Astrocyte (in vitro differentiated cells and primary cell): ENCODE measurements around the gene CPE. TPM values are rescaled to one million over a fixed set of nuclear protein-coding genes. Genes with fewer than 3 reads are reported as not detected.
A peak's percentile ranks its signal among the peaks of the same experiment; 100 is the strongest.

ENCODE experiments used
- DNase-seq: peaks from one replicate; pipeline ENCODE4 v3.0.0-alpha.2; 2010; ENCODE audit warnings: low read depth
- FAIRE-seq: peaks from 2 replicates; lab custom pipeline; 2011; peaks lifted over from hg19 to GRCh38; lab: Jason Lieb, UNC
- H2AFZ ChIP-seq: 2 replicates; pipeline ENCODE4 v1.6.0; 2012; ENCODE audit warnings: low read depth, low read length, inconsistent platforms
- H3K27ac ChIP-seq: 2 replicates; pipeline ENCODE4 v1.5.1; 2011; ENCODE audit warnings: low read depth, low read length, inconsistent platforms
- H3K27me3 ChIP-seq: 2 replicates; pipeline ENCODE4 v1.6.0; 2011; ENCODE audit warnings: low read length, inconsistent platforms; ENCODE audit not compliant: insufficient read depth
- H3K36me3 ChIP-seq: 2 replicates; pipeline ENCODE4 v1.5.1; 2011; ENCODE audit warnings: low read length, inconsistent platforms; ENCODE audit not compliant: insufficient read depth
- H3K4me1 ChIP-seq: 2 replicates; pipeline ENCODE4 v1.5.1; 2011; ENCODE audit warnings: low read length, inconsistent platforms; ENCODE audit not compliant: insufficient read depth
- H3K4me2 ChIP-seq: 2 replicates; pipeline ENCODE4 v1.6.0; 2012; ENCODE audit warnings: low read length, inconsistent platforms
- H3K4me3 ChIP-seq: 2 replicates; pipeline ENCODE4 v1.5.1; 2011; ENCODE audit warnings: low read depth, mild to moderate bottlenecking, low read length, inconsistent platforms; ENCODE audit not compliant: insufficient read depth
- H3K79me2 ChIP-seq: 2 replicates; pipeline ENCODE4 v1.6.0; 2012; ENCODE audit warnings: mild to moderate bottlenecking, low read length, inconsistent platforms; ENCODE audit not compliant: insufficient read depth
- H3K9ac ChIP-seq: 2 replicates; pipeline ENCODE4 v1.6.0; 2012; ENCODE audit warnings: mild to moderate bottlenecking, low read length, inconsistent platforms
- H3K9me3 ChIP-seq: 2 replicates; pipeline ENCODE4 v1.5.1; 2012; ENCODE audit warnings: low read depth, mild to moderate bottlenecking, low read length, inconsistent platforms; ENCODE audit not compliant: insufficient read depth
- H4K20me1 ChIP-seq: 2 replicates; pipeline ENCODE4 v1.6.0; 2012; ENCODE audit warnings: low read length, inconsistent platforms; ENCODE audit not compliant: insufficient read depth
- H3K27ac Mint-ChIP-seq: one replicate; pipeline ENCODE4 v1.8.0; 2021; ENCODE audit warnings: mild to moderate bottlenecking, mixed read lengths; ENCODE audit not compliant: unreplicated experiment
- H3K27me3 Mint-ChIP-seq: one replicate; pipeline ENCODE4 v1.8.0; 2021; ENCODE audit warnings: low read depth, mixed read lengths; ENCODE audit not compliant: unreplicated experiment
- H3K36me3 Mint-ChIP-seq: one replicate; pipeline ENCODE4 v1.8.0; 2021; ENCODE audit warnings: low read depth, mixed read lengths; ENCODE audit not compliant: unreplicated experiment
- H3K4me1 Mint-ChIP-seq: one replicate; pipeline ENCODE4 v1.8.0; 2021; ENCODE audit warnings: low read depth, mixed read lengths; ENCODE audit not compliant: unreplicated experiment
- H3K4me3 Mint-ChIP-seq: one replicate; pipeline ENCODE4 v1.8.0; 2021; ENCODE audit warnings: mild to moderate bottlenecking, moderate library complexity, mixed read lengths; ENCODE audit not compliant: unreplicated experiment
- H3K9me3 Mint-ChIP-seq: one replicate; pipeline ENCODE4 v1.8.0; 2021; ENCODE audit warnings: mild to moderate bottlenecking, mixed read lengths; ENCODE audit not compliant: unreplicated experiment
- CTCF ChIP-seq: IDR thresholded peaks from 2 replicates; pipeline ENCODE4 v1.5.1; 2011; ENCODE audit warnings: low read depth, mild to moderate bottlenecking, inconsistent platforms, low read length, moderate library complexity; ENCODE audit not compliant: insufficient read depth
- EZH2 ChIP-seq: IDR thresholded peaks from 2 replicates; pipeline ENCODE4 v1.6.1; 2012; ENCODE audit warnings: mild to moderate bottlenecking, low read length, inconsistent platforms; ENCODE audit not compliant: insufficient read depth
- total RNA-seq: library from RNA; stranded (reverse); gene quantifications from 2 replicates; pipeline ENCODE4 v1.2.1, GENCODE V29; 2021

CPE gene
- total RNA-seq, 1 donor from 2014 or later: 380 TPM

DNA sequence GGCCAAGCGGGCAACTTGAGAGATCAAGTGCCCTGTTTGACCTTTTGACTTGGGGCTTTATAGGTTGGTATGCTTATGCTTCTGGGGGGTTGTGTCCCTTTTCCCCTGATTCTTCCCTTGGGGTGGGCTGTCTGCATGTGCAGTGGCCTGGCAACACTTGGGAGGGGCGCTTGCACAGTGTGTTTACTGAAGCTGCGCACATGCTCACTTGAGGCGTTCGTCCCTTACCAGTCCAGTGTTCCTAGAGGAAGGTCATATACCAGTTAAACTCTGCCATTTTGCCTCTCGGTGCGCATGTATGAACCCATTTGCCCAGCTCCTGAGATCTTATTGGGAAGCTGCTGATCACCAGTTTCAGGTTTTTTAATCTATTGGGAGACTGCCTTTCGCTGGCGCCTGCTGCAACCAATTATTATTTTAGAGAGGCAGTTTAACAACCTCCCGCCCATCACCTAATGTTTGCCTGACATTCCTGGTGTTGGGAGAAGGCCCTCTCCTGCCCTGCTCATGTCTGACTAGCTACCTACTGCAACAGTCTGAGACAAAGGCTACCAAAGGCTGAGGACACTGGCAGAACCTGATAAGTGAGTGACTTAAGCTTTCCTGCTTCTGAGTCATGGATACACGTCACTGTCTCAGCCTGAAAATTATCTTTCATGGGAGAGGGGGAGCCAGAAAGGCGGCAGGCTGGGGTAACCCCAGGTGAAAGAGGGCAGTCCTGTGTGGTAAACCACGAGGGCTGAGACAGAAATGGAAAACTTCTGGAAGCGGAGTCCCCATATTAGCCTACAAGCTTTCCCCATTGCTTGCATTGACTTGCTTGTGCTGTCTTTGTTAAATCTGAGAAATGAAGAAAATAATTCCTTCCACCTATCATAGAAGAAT lies 97.6 kb downstream of the CPE start:
- no peaks in the 10 kb centered on the region for H3K36me3 ChIP-seq
- no peak overlapping the region for H2AFZ ChIP-seq
- no peaks in the 10 kb centered on the region for H4K20me1 ChIP-seq
- peak overlapping the region; percentile 11 for H3K27ac ChIP-seq
- H3K9ac ChIP-seq: no peak overlapping the region
- H3K4me3 ChIP-seq: no peak overlapping the region
- FAIRE-seq (no peak), DNase-seq (peak; percentile 79)
- H3K36me3 Mint-ChIP-seq: peaks cover 31% of the 10 kb centered on the region
- H3K27me3 Mint-ChIP-seq: no peaks in the 10 kb centered on the region
- no peaks in the 10 kb centered on the region for H3K79me2 ChIP-seq
- no peaks in the 10 kb centered on the region for H3K27me3 ChIP-seq
- peak overlapping the region; percentile 75 for H3K27ac Mint-ChIP-seq
- peaks cover 24% of the 10 kb centered on the region for H3K9me3 Mint-ChIP-seq
- H3K4me2 ChIP-seq: peak overlapping the region; percentile 35
- H3K4me1 ChIP-seq: peaks cover 10% of the 10 kb centered on the region
- no peak for TF ChIP-seq EZH2
- no peak for TF ChIP-seq CTCF
- H3K9me3 ChIP-seq: peaks cover 3% of the 10 kb centered on the region
- peaks cover 29% of the 10 kb centered on the region for H3K4me1 Mint-ChIP-seq
- no peak overlapping the region for H3K4me3 Mint-ChIP-seq

DNA sequence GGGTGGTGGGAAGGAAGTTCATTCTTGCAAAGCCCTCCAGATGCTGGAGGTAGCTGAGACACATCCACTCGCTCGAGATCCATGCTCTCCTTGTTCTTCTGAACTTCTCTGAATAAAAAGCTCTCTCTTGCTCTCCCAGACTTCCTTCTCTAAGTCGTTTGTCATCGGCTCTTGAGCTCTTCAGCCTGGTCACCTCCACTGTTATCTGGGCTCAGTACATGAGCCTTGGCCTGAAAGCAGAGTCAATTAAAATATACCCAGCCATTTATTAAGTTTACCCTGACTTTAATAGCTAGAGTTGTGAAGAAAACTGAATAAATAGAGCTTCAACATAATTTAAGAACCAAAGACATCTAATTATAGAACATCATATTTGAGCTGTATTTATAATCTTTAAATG lies 99.0 kb downstream of the CPE start:
- Histone ChIP-seq H3K4me2 (no peak overlapping the region), H3K4me1 (peaks cover 17% of the 10 kb centered on the region), H3K36me3 (no peaks in the 10 kb centered on the region), H3K79me2 (no peaks in the 10 kb centered on the region), H4K20me1 (no peaks in the 10 kb centered on the region), H3K27ac (no peak overlapping the region), H2AFZ (no peak overlapping the region), H3K9me3 (no peaks in the 10 kb centered on the region), H3K4me3 (no peak overlapping the region), H3K27me3 (no peaks in the 10 kb centered on the region), H3K9ac (no peak overlapping the region)
- Mint-ChIP-seq H3K9me3 (peaks cover 15% of the 10 kb centered on the region), H3K4me1 (peaks cover 29% of the 10 kb centered on the region), H3K4me3 (no peak overlapping the region), H3K27me3 (no peaks in the 10 kb centered on the region), H3K36me3 (peaks cover 31% of the 10 kb centered on the region), H3K27ac (no peak overlapping the region)
- no peak for TF ChIP-seq EZH2
- TF ChIP-seq CTCF: no peak
- DNase-seq: no peak
- no peak for FAIRE-seq

DNA sequence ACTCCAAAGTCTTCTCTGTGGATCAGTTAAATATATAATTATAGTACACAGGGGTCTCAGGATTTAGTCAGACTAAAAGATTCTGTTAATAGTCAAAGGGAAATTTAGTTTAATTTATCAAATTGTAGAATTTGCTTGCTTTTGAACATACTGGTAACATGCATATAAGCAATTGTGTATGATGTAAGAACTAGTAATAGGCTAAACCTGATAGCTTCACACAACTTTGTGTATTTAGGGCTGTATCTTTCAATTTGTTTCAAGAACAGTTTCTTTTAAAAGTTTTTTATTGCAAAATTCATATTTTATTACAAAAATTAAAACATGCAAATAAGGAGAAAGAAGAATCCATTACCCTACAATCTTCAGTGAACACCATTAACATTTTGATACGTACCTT lies 99.5 kb downstream of the CPE start:
- H3K27ac ChIP-seq: no peak overlapping the region
- TF ChIP-seq EZH2 (no peak), CTCF (no peak)
- Mint-ChIP-seq H3K4me3 (no peak overlapping the region), H3K27me3 (no peaks in the 10 kb centered on the region), H3K36me3 (peaks cover 32% of the 10 kb centered on the region), H3K27ac (no peak overlapping the region), H3K4me1 (peaks cover 29% of the 10 kb centered on the region), H3K9me3 (peaks cover 11% of the 10 kb centered on the region)
- H3K27me3 ChIP-seq: no peaks in the 10 kb centered on the region
- H3K9me3 ChIP-seq: no peaks in the 10 kb centered on the region
- H3K4me3 ChIP-seq: no peak overlapping the region
- FAIRE-seq: no peak
- H2AFZ ChIP-seq: no peak overlapping the region
- H4K20me1 ChIP-seq: no peaks in the 10 kb centered on the region
- no peaks in the 10 kb centered on the region for H3K79me2 ChIP-seq
- DNase-seq: no peak
- no peaks in the 10 kb centered on the region for H3K36me3 ChIP-seq
- peaks cover 17% of the 10 kb centered on the region for H3K4me1 ChIP-seq
- no peak overlapping the region for H3K4me2 ChIP-seq
- H3K9ac ChIP-seq: no peak overlapping the region
